Measurements from ENCODE around the gene OR6C2.

OR6C2 gene
- long read RNA-seq = 0 reads

- no peaks in the 10 kb centered on the region for H3K27me3 ChIP-seq (ENCODE audit: insufficient read depth, poor library complexity, severe bottlenecking)
- no peak within 1 kb of the TSS for H3K27ac ChIP-seq (replicated peaks)
- no peak for TF ChIP-seq CTCF (IDR thresholded peaks at IDR 0.05; ENCODE audit: insufficient read depth, low read length)
- no peak for TF ChIP-seq POLR2AphosphoS5 (IDR thresholded peaks at IDR 0.05; ENCODE audit: low read depth)
- no peak for TF ChIP-seq REST (IDR thresholded peaks at IDR 0.05; ENCODE audit: insufficient replicate concordance, low read depth)
- TF ChIP-seq SPI1 (IDR thresholded peaks at IDR 0.05; ENCODE audit: borderline replicate concordance, low read depth) = no peak
- TF ChIP-seq GABPA (IDR thresholded peaks at IDR 0.05; ENCODE audit: low read depth) = no peak
- no peak within 1 kb of the TSS for H3K4me3 ChIP-seq (replicated peaks; ENCODE audit: insufficient read depth, low read length)
- DNase-seq (ENCODE audit: low read depth in 1 of 2, low spot score in 1 of 2) = no peak
These were observed at the start of gene OR6C2 for GRCh38 chr12:55443776-55444175. Gene OR6C2 (plus strand): TSS chr12:55444076. CDS start chr12:55452214, 8,138 bp downstream.

- Histone ChIP-seq H3K27me3 (ENCODE audit: insufficient read depth, poor library complexity, severe bottlenecking) (no peaks in the 10 kb centered on the region), H3K27ac (replicated peaks) (no peak overlapping the region), H3K4me3 (replicated peaks; ENCODE audit: insufficient read depth, low read length) (no peak overlapping the region)
- no peak for DNase-seq (ENCODE audit: low read depth in 1 of 2, low spot score in 1 of 2)
- no peak for TF ChIP-seq POLR2AphosphoS5 (IDR thresholded peaks at IDR 0.05; ENCODE audit: low read depth)
- no peak for TF ChIP-seq GABPA (IDR thresholded peaks at IDR 0.05; ENCODE audit: low read depth)
- no peak for TF ChIP-seq REST (IDR thresholded peaks at IDR 0.05; ENCODE audit: insufficient replicate concordance, low read depth)
- TF ChIP-seq CTCF (IDR thresholded peaks at IDR 0.05; ENCODE audit: insufficient read depth, low read length) = no peak
- no peak for TF ChIP-seq SPI1 (IDR thresholded peaks at IDR 0.05; ENCODE audit: borderline replicate concordance, low read depth)
These were observed 47.5 kb upstream of the OR6C2 start for GRCh38 chr12:55396326-55396725.

- TF ChIP-seq SPI1 (IDR thresholded peaks at IDR 0.05; ENCODE audit: borderline replicate concordance, low read depth) (no peak), REST (IDR thresholded peaks at IDR 0.05; ENCODE audit: insufficient replicate concordance, low read depth) (no peak), CTCF (IDR thresholded peaks at IDR 0.05; ENCODE audit: insufficient read depth, low read length) (no peak), POLR2AphosphoS5 (IDR thresholded peaks at IDR 0.05; ENCODE audit: low read depth) (no peak), GABPA (IDR thresholded peaks at IDR 0.05; ENCODE audit: low read depth) (no peak)
- H3K27ac ChIP-seq (replicated peaks) = no peak within 1 kb of the TSS
- no peak for DNase-seq (ENCODE audit: low read depth in 1 of 2, low spot score in 1 of 2)
- H3K4me3 ChIP-seq (replicated peaks; ENCODE audit: insufficient read depth, low read length) = no peak within 1 kb of the TSS
- no peaks in the 10 kb centered on the region for H3K27me3 ChIP-seq (ENCODE audit: insufficient read depth, poor library complexity, severe bottlenecking)
These were observed 43.6 kb upstream of the OR6C2 start, which contains the start of gene OR6C65 for GRCh38 chr12:55400229-55400628. Gene OR6C65 (plus strand): TSS chr12:55400529. CDS start chr12:55400529, 0 bp downstream.
